Adrenal gland (tissue), 12 donors: ENCODE measurements around the gene QPCT. TPM values are rescaled to one million over a fixed set of nuclear protein-coding genes. Genes with fewer than 3 reads are reported as not detected.

Experiments
- DNase-seq, 7 donors: peaks; one replicate each; pipeline ENCODE4 v3.0.0-alpha.2; 2019 to 2020
- H3K27ac ChIP-seq, 5 donors: fragments of 200-600 bp; sonication (generic) in 4 of 5; 1 replicate in 3 of 5; 2 replicates in 2 of 5; pipeline versions ENCODE4 v1.5.1 to v1.8.0; 2016 to 2020; ENCODE audit warnings: mild to moderate bottlenecking in 1 of 5
- H3K27me3 ChIP-seq: fragments of 200-600 bp; 2 replicates; pipeline ENCODE4 v1.8.0; 2021
- H3K36me3 ChIP-seq, 2 donors: fragments of 200-600 bp; replicated peaks in 1 of 2; 1 replicate in 1 of 2; 2 replicates in 1 of 2; pipeline versions ENCODE4 v1.5.1 to v1.8.0; 2018 to 2022
- H3K4me1 ChIP-seq, 2 donors: fragments of 200-600 bp; replicated peaks in 1 of 2; 1 replicate in 1 of 2; 2 replicates in 1 of 2; pipeline versions ENCODE4 v1.5.1 to v1.8.0; 2018 to 2021
- H3K4me3 ChIP-seq, 4 donors: fragments of 200-600 bp; sonication (generic) in 3 of 4; one replicate each; pipeline ENCODE4 v1.5.1; 2016 to 2018
- H3K9me3 ChIP-seq, 3 donors: fragments of 200-600 bp; sonication (generic) in 1 of 3; replicated peaks in 1 of 3; 1 replicate in 2 of 3; 2 replicates in 1 of 3; pipeline versions ENCODE4 v1.5.1 to v1.8.0; 2016 to 2021
- CTCF ChIP-seq, 6 experiments: fragments of 450-650 bp in 4 of 6; fragments of 200-600 bp in 2 of 6; sonication (generic) in 1 of 6; IDR thresholded peaks; 1 replicate in 5 of 6; 2 replicates in 1 of 6; pipeline versions ENCODE4 v1.5.1 to v1.8.0; 2016 to 2021; ENCODE audit warnings: antibody characterized with exemption in 6 of 6, mild to moderate bottlenecking in 2 of 6, moderate library complexity in 1 of 6
- POLR2A ChIP-seq, 2 donors: fragments of 450-650 bp; IDR thresholded peaks; one replicate each; pipeline ENCODE4 v1.6.1; 2017; ENCODE audit warnings: antibody characterized with exemption in 2 of 2, mild to moderate bottlenecking in 2 of 2, moderate library complexity in 1 of 2
- WGBS, 4 donors: extraction: QIAGEN DNeasy Blood & Tissue Kit in 2 of 4; methylation state at CpG; one replicate each; pipeline versions ENCODE4 v1.1.5 to v1.1.7; 2013 to 2017; 5-methylcytosine and 5-hydroxymethylcytosine counted together
- intact Hi-C, 2 donors: fragments of 100-400 bp; cut with DNase I; formaldehyde crosslinking; loops; one replicate each; pipeline versions ENCODE4 v1.14.1 to v1.15.0; 2022 to 2023
- polyA plus RNA-seq, 3 donors: library from polyadenylated mRNA; stranded (reverse); fragments of 200-250 nt in 2 of 3; fragments of 350-450 nt in 1 of 3; fragmentation: Illumina TruSeq in 1 of 3; extraction: RNeasy Lipid Tissue Mini Kit (QIAGEN cat#74804) in 1 of 3; gene quantifications; one replicate each; pipeline ENCODE4 v1.2.3, GENCODE V29; 2013 to 2014
- total RNA-seq, 9 donors: library from RNA; depleted of rRNA in 4 of 9; stranded (reverse); fragments of >200 nt in 4 of 9; fragments of 120-200 nt in 1 of 9; fragmentation: NEBNext Ultra II Directional in 1 of 9; extraction: Animal tissue kit (Norgen Biotek cat#: 25700) in 1 of 9; gene quantifications; one replicate each; pipeline versions ENCODE4 v1.1.0 to v1.2.4, GENCODE V29; 2013 to 2023
- donor health status: healthy with polysubstance abuse.
- donor health status: Bipolar disorder and iron deficiency.
- donor health status: DM: yes; HTN: yes; CAD: no.
- donor health status: DM: no; HTN: no; CAD: no.
- donor health status: DM: no; HTN: no; CAD: no.
- donor health status: DM: yes; HTN: yes; CAD: no.

Gene QPCT
- total and polyA plus RNA-seq, 12 donors, result 30.6 to 746 (median 192) TPM

GRCh38 chr2:37335604-37336003, 8.8 kb upstream of the QPCT start:
- 89 to 96% (median 93%) methylated on average over 2 of the region's 2 CpGs for WGBS, 4 donors
- intact Hi-C loops, result no loop called here
- no peak overlapping the region for H3K27ac ChIP-seq

GRCh38 chr2:37337620-37338280, 6.7 kb upstream of the QPCT start:
- 76 to 85% (median 83%) methylated on average over 7 of the region's 7 CpGs for WGBS, 4 donors
- no peak for TF ChIP-seq POLR2A (IDR thresholded peaks at IDR 0.05)
- TF ChIP-seq CTCF (IDR thresholded peaks at IDR 0.05), result no peak
- Histone ChIP-seq H3K4me1 (peaks cover 0 to under 1% of the 10 kb centered on the region in 2 donors), H3K36me3 (no peaks in the 10 kb centered on the region), H3K4me3 (no peak overlapping the region), H3K9me3 (no peaks in the 10 kb centered on the region), H3K27me3 (no peaks in the 10 kb centered on the region), H3K27ac (no peak overlapping the region)
- intact Hi-C loops, result no loop called here
- no peak for DNase-seq

More at GRCh38 chr2:37335604-37336003, 8.8 kb upstream of the QPCT start:
- no peaks in the 10 kb centered on the region for H3K36me3 ChIP-seq
- H3K9me3 ChIP-seq, result no peaks in the 10 kb centered on the region
- no peaks in the 10 kb centered on the region for H3K27me3 ChIP-seq
- no peak for DNase-seq
- TF ChIP-seq CTCF (IDR thresholded peaks at IDR 0.05) (no peak), POLR2A (IDR thresholded peaks at IDR 0.05) (no peak)
- H3K4me1 ChIP-seq, result no peaks in the 10 kb centered on the region
- no peak overlapping the region for H3K4me3 ChIP-seq

GRCh38 chr2:37338933-37339332, 5.5 kb upstream of the QPCT start:
- TF ChIP-seq POLR2A (IDR thresholded peaks at IDR 0.05) (no peak), CTCF (IDR thresholded peaks at IDR 0.05) (no peak)
- H3K36me3 ChIP-seq, result no peaks in the 10 kb centered on the region
- H3K27ac ChIP-seq, result no peak overlapping the region
- no peaks in the 10 kb centered on the region for H3K27me3 ChIP-seq
- H3K9me3 ChIP-seq, result no peaks in the 10 kb centered on the region
- peaks cover 6 to 12% of the 10 kb centered on the region in 2 donors for H3K4me1 ChIP-seq
- H3K4me3 ChIP-seq, result no peak overlapping the region
- intact Hi-C loops, result no loop called here
- no peak for DNase-seq
- 84 to 97% (median 91%) methylated on average over 4 of the region's 4 CpGs for WGBS, 4 donors

GRCh38 chr2:37340637-37341036, 3.8 kb upstream of the QPCT start:
- Histone ChIP-seq H3K9me3 (no peaks in the 10 kb centered on the region), H3K36me3 (no peaks in the 10 kb centered on the region), H3K27ac (no peak overlapping the region), H3K4me3 (no peak overlapping the region), H3K4me1 (peaks cover 9 to 18% of the 10 kb centered on the region in 2 donors), H3K27me3 (no peaks in the 10 kb centered on the region)
- WGBS, 4 donors, result 84 to 92% (median 87%) methylated on average over 3 of the region's 3 CpGs
- no peak for DNase-seq
- intact Hi-C loops, result no loop called here
- no peak for TF ChIP-seq CTCF (IDR thresholded peaks at IDR 0.05)
- no peak for TF ChIP-seq POLR2A (IDR thresholded peaks at IDR 0.05)
